Measurements from ENCODE around the gene DNAH14. TPM values are rescaled to one million over a fixed set of nuclear protein-coding genes. Genes with fewer than 3 reads are reported as not detected.
"Not testable (repeated sequence)": the region's sequence is repeated elsewhere in the genome, so short reads cannot be mapped to it uniquely, and the experiment has no call there.

DNAH14 gene
- polyA plus RNA-seq, 1 donor, result 18.2 TPM

DNA sequence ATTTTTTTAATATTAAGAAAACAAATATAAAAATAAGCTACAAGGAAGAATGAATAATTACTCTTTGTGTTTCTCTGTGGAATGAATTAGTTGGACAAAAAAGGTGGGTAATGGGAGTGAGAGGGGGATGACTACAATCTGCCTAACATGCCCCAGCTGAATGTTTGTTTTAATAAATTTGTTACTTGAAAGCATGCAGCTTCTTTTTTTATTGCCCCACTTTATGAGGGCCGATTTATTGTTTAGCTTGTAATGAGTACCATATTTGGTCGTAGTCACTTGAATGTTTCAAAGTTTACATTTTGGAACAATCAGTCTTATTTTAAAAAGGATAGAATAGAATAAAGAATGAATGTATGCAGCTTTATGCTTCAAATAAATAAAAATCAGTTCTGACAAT is 301.0 kb downstream of the DNAH14 start:
- H3K27ac ChIP-seq (ENCODE audit: low read length), result no peak overlapping the region
- no peak for DNase-seq
- no peaks in the 10 kb centered on the region for H3K4me1 ChIP-seq (ENCODE audit: control insufficient read depth, insufficient read depth, low read length)
- no peak overlapping the region for H3K4me3 ChIP-seq (ENCODE audit: low read length)
- WGBS (ENCODE audit: insufficient coverage, low lambda C conversion rate), result 50% methylated on average over 2 of the region's 2 CpGs
- H3K27me3 ChIP-seq (ENCODE audit: control insufficient read depth, insufficient read depth, low read length), result no peaks in the 10 kb centered on the region
- H3K9me3 ChIP-seq (ENCODE audit: control insufficient read depth, low read depth, low read length), result no peaks in the 10 kb centered on the region
- no peaks in the 10 kb centered on the region for H3K36me3 ChIP-seq (ENCODE audit: control insufficient read depth, insufficient read depth, low read length)

DNA sequence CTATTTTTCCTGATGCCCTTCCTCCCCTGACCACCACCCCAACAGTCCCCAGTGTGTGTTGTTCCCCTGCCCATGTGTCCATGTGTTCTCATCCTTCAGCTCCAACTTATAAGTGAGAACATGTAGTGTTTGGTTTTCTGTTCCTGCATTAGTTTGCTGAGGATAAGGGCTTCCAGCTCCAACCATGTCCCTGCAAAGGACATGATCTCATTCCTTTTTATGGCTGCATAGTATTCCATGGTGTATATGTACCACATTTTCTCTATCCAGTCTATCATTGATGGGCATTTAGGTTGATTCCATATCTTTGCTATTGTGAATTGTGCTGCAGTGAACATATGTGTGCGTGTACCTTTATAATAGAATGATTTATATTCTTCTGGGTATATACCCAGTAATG is 303.5 kb downstream of the DNAH14 start:
- no CpG with 5 or more reads among the region's 1 CpG for WGBS (ENCODE audit: insufficient coverage, low lambda C conversion rate)
- not testable (repeated sequence) for H3K36me3 ChIP-seq (ENCODE audit: control insufficient read depth, insufficient read depth, low read length); DNase-seq; H3K27ac ChIP-seq (ENCODE audit: low read length); H3K9me3 ChIP-seq (ENCODE audit: control insufficient read depth, low read depth, low read length); H3K4me3 ChIP-seq (ENCODE audit: low read length); H3K4me1 ChIP-seq (ENCODE audit: control insufficient read depth, insufficient read depth, low read length); H3K27me3 ChIP-seq (ENCODE audit: control insufficient read depth, insufficient read depth, low read length)

DNA sequence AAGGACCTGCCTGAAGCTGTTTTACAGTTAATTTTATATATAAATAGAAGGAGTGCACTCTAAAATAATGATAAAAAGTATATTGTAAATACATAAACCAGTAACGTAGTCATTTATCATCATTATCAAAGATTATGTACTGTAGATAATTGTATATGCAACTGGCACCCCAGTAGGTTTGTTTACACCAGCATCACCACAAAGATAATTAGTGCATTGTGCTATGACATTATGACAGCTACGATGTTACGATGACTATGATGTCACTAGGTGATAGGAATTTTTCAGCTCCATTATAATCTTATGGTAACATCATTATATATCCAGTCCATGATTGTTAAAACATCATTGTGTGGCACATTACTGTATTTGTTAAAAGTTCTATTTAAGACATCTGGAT is 313.1 kb downstream of the DNAH14 start:
- Histone ChIP-seq H3K9me3 (ENCODE audit: control insufficient read depth, low read depth, low read length) (no peaks in the 10 kb centered on the region), H3K27ac (ENCODE audit: low read length) (no peak overlapping the region), H3K27me3 (ENCODE audit: control insufficient read depth, insufficient read depth, low read length) (no peaks in the 10 kb centered on the region), H3K4me1 (ENCODE audit: control insufficient read depth, insufficient read depth, low read length) (no peaks in the 10 kb centered on the region), H3K4me3 (ENCODE audit: low read length) (no peak overlapping the region), H3K36me3 (ENCODE audit: control insufficient read depth, insufficient read depth, low read length) (peaks cover 3% of the 10 kb centered on the region)
- no peak for DNase-seq
- WGBS (ENCODE audit: insufficient coverage, low lambda C conversion rate), result 100% methylated on average over 2 of the region's 3 CpGs

DNA sequence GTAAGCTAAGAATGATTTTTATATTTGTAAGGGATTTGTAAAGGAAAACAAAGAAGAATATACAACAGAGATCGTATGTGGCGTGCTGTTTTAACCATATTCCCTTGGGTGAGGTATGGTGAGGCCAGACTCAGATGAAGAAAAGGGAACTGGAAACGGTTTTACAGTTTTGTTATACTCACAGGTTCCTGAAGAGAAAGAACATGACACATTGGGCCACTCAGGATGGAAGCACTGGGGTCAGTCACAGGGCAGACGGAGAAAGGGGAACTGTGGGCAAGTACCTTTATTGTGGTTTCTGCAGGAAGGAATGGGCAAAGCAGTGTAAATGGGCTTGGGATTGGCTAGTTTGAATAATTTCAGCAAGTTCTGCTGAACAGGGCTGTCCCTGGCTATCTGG is 321.0 kb downstream of the DNAH14 start:
- Histone ChIP-seq H3K4me1 (ENCODE audit: control insufficient read depth, insufficient read depth, low read length) (no peaks in the 10 kb centered on the region), H3K27me3 (ENCODE audit: control insufficient read depth, insufficient read depth, low read length) (no peaks in the 10 kb centered on the region), H3K36me3 (ENCODE audit: control insufficient read depth, insufficient read depth, low read length) (no peaks in the 10 kb centered on the region), H3K4me3 (ENCODE audit: low read length) (no peak overlapping the region), H3K27ac (ENCODE audit: low read length) (no peak overlapping the region), H3K9me3 (ENCODE audit: control insufficient read depth, low read depth, low read length) (no peaks in the 10 kb centered on the region)
- WGBS (ENCODE audit: insufficient coverage, low lambda C conversion rate), result 62% methylated on average over 3 of the region's 4 CpGs
- no peak for DNase-seq

DNA sequence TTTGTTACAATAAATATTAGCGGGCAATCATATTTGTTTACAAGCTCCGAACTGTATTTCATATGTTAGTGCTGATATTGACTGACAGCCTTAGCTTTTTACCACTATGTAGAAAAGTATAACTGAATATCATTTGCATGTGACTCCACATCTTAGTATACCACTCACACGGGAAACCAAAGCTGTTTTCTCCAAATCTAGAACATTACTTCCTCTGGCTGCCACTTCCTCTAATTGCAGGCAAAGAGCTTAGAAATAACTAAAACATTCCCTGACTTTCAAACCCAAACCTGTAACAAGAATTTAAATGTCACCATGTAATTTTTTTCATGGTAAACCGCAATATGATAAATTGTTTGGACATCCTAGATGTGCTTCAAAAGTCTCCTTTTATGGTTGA is 323.7 kb downstream of the DNAH14 start:
- H3K27ac ChIP-seq (ENCODE audit: low read length), result no peak overlapping the region
- no peaks in the 10 kb centered on the region for H3K4me1 ChIP-seq (ENCODE audit: control insufficient read depth, insufficient read depth, low read length)
- H3K9me3 ChIP-seq (ENCODE audit: control insufficient read depth, low read depth, low read length), result no peaks in the 10 kb centered on the region
- no peaks in the 10 kb centered on the region for H3K36me3 ChIP-seq (ENCODE audit: control insufficient read depth, insufficient read depth, low read length)
- 95% methylated on average over 3 of the region's 4 CpGs for WGBS (ENCODE audit: insufficient coverage, low lambda C conversion rate)
- no peak overlapping the region for H3K4me3 ChIP-seq (ENCODE audit: low read length)
- no peak for DNase-seq
- no peaks in the 10 kb centered on the region for H3K27me3 ChIP-seq (ENCODE audit: control insufficient read depth, insufficient read depth, low read length)

DNA sequence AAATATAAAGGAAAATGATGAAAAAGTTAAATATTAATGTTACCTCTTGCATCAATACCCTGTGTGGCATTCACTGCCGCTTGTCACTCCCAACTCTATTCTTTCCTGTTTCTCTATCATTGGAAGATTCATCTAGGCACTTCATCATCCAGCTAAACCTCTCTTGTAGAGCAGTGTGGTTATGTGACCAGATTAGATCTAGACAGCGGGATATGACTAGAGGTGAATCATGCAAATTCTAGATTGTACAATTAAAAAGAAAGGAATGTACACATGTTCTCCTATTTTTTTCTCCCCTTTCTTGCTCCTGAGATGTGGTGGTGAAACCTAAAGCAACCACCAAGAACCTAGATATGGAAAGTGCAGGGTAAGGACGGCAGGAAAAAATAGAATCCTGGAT is 324.3 kb downstream of the DNAH14 start:
- H3K36me3 ChIP-seq (ENCODE audit: control insufficient read depth, insufficient read depth, low read length), result no peaks in the 10 kb centered on the region
- WGBS (ENCODE audit: insufficient coverage, low lambda C conversion rate), result 100% methylated on average over 2 of the region's 3 CpGs
- no peaks in the 10 kb centered on the region for H3K4me1 ChIP-seq (ENCODE audit: control insufficient read depth, insufficient read depth, low read length)
- no peak overlapping the region for H3K4me3 ChIP-seq (ENCODE audit: low read length)
- H3K27me3 ChIP-seq (ENCODE audit: control insufficient read depth, insufficient read depth, low read length), result no peaks in the 10 kb centered on the region
- no peaks in the 10 kb centered on the region for H3K9me3 ChIP-seq (ENCODE audit: control insufficient read depth, low read depth, low read length)
- no peak overlapping the region for H3K27ac ChIP-seq (ENCODE audit: low read length)
- no peak for DNase-seq

DNA sequence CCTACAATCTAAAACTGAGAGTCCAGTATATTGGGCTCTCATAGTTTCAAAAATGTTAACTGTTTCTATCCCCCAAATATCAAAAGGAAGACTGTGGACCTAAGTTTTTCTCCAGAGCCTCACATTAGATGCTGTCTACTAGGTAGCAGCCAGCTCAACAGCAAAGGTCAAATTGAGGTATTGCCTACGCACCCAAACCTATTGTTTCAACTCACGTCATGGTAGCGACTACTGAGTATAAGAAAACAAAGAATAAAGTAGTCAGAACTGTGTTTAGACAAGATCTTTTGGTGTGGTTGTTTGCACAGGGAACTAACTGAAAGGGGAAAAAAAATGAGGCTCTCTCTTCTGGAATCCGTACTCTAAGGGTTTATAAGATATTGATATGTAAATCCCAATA is 325.2 kb downstream of the DNAH14 start:
- no peak for DNase-seq
- Histone ChIP-seq H3K4me3 (ENCODE audit: low read length) (no peak overlapping the region), H3K9me3 (ENCODE audit: control insufficient read depth, low read depth, low read length) (no peaks in the 10 kb centered on the region), H3K4me1 (ENCODE audit: control insufficient read depth, insufficient read depth, low read length) (no peaks in the 10 kb centered on the region), H3K36me3 (ENCODE audit: control insufficient read depth, insufficient read depth, low read length) (no peaks in the 10 kb centered on the region), H3K27me3 (ENCODE audit: control insufficient read depth, insufficient read depth, low read length) (no peaks in the 10 kb centered on the region), H3K27ac (ENCODE audit: low read length) (no peak overlapping the region)
- whole genome bisulfite sequencing (ENCODE audit: insufficient coverage, low lambda C conversion rate), result no CpG with 5 or more reads among the region's 4 CpGs

DNA sequence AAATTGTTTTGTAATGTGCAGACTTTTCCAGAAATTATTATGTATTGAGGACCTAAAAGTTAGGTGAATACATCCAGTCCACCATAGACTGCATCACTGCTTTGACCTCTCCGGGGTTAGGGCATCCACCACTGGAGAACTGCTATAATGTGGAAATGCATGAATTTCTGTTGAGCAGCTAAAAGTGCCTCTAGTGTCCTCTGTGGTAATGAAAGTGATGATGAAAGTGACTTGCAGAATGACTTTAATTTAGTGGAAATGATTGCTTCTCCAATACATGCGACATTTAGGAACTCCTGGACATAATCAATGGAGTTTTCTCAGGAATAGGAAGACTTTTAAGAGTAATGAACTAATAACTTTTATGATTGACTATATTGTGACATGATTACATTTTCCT is 327.6 kb downstream of the DNAH14 start:
- DNase-seq, result no peak
- no peak overlapping the region for H3K27ac ChIP-seq (ENCODE audit: low read length)
- H3K9me3 ChIP-seq (ENCODE audit: control insufficient read depth, low read depth, low read length), result no peaks in the 10 kb centered on the region
- H3K4me3 ChIP-seq (ENCODE audit: low read length), result no peak overlapping the region
- no peaks in the 10 kb centered on the region for H3K27me3 ChIP-seq (ENCODE audit: control insufficient read depth, insufficient read depth, low read length)
- no peaks in the 10 kb centered on the region for H3K36me3 ChIP-seq (ENCODE audit: control insufficient read depth, insufficient read depth, low read length)
- H3K4me1 ChIP-seq (ENCODE audit: control insufficient read depth, insufficient read depth, low read length), result no peaks in the 10 kb centered on the region
- no CpG with 5 or more reads among the region's 2 CpGs for WGBS (ENCODE audit: insufficient coverage, low lambda C conversion rate)

DNA sequence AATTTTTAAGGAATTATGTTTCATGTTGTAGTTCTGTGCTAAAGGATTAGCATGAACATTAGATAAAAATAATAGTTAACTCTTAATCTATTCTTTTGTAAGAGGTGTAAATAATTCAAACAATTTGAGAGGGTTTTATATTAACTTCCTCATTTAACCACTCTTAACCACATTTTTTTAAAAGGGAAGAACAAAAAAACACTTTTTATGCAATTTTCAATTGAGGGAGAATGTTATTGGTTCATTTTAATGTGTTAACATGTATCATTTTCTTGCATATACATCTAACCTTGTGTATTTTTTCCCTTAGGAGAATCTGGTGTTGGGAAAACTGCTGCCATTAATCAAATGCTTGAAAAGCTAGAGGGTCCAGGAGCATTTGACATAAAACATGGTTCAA is 329.3 kb downstream of the DNAH14 start:
- Histone ChIP-seq H3K4me1 (ENCODE audit: control insufficient read depth, insufficient read depth, low read length) (no peaks in the 10 kb centered on the region), H3K36me3 (ENCODE audit: control insufficient read depth, insufficient read depth, low read length) (no peaks in the 10 kb centered on the region), H3K27ac (ENCODE audit: low read length) (no peak overlapping the region), H3K4me3 (ENCODE audit: low read length) (no peak overlapping the region), H3K27me3 (ENCODE audit: control insufficient read depth, insufficient read depth, low read length) (no peaks in the 10 kb centered on the region), H3K9me3 (ENCODE audit: control insufficient read depth, low read depth, low read length) (no peaks in the 10 kb centered on the region)
- no peak for DNase-seq

DNA sequence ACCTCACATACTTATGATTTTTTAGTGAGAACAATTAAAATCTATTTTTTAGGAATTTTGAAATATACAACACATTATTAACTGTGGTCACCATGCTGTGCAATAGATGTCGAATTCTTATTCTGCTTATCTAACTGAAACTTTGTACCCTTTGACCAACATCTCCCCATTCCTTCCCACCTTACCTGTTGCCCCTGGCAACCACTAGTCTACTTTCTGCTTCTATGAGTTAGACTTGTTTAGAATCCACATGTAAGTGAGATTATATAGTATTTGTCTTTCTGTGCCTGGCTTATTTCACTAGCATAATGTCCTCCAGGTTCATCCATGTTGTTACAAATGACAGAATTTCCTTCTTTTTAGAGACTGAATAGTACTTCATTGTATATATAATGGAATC is 330.1 kb downstream of the DNAH14 start:
- no peaks in the 10 kb centered on the region for H3K36me3 ChIP-seq (ENCODE audit: control insufficient read depth, insufficient read depth, low read length)
- H3K4me3 ChIP-seq (ENCODE audit: low read length), result no peak overlapping the region
- no peaks in the 10 kb centered on the region for H3K9me3 ChIP-seq (ENCODE audit: control insufficient read depth, low read depth, low read length)
- DNase-seq, result no peak
- no peaks in the 10 kb centered on the region for H3K4me1 ChIP-seq (ENCODE audit: control insufficient read depth, insufficient read depth, low read length)
- no peaks in the 10 kb centered on the region for H3K27me3 ChIP-seq (ENCODE audit: control insufficient read depth, insufficient read depth, low read length)
- WGBS (ENCODE audit: insufficient coverage, low lambda C conversion rate), result no CpG with 5 or more reads among the region's 1 CpG
- H3K27ac ChIP-seq (ENCODE audit: low read length), result no peak overlapping the region

DNA sequence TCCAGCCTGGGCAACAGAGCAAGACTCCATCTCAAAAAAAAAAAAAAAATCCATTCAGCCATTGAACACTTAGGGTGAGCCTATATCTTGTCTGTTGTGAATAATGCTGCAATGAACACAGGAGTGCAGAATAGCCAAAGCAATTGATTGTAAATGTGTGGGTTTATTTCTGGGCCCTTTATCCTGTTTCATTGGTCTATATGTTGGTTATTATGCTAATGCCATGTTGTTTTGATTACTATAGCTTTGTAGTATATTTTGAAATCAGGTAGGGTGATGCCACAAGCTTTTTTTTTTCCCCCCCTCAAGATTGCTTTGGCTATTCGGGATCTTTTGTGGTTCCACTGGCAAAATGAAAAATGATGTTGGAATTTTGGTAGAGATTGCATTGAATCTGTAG is 330.8 kb downstream of the DNAH14 start:
- 100% methylated on average over 1 of the region's 1 CpG for WGBS (ENCODE audit: insufficient coverage, low lambda C conversion rate)
- Histone ChIP-seq H3K9me3 (ENCODE audit: control insufficient read depth, low read depth, low read length) (no peaks in the 10 kb centered on the region), H3K27ac (ENCODE audit: low read length) (no peak overlapping the region), H3K4me1 (ENCODE audit: control insufficient read depth, insufficient read depth, low read length) (no peaks in the 10 kb centered on the region), H3K4me3 (ENCODE audit: low read length) (no peak overlapping the region), H3K36me3 (ENCODE audit: control insufficient read depth, insufficient read depth, low read length) (no peaks in the 10 kb centered on the region), H3K27me3 (ENCODE audit: control insufficient read depth, insufficient read depth, low read length) (no peaks in the 10 kb centered on the region)
- DNase-seq, result no peak
